Muscle of back (tissue), 11 donors: ENCODE measurements around the gene TTC39C. TPM values are rescaled to one million over a fixed set of nuclear protein-coding genes. Genes with fewer than 3 reads are reported as not detected.
A peak's percentile ranks its signal among the peaks of the same experiment; 100 is the strongest.
"Not testable (repeated sequence)": the region's sequence is repeated elsewhere in the genome, so short reads cannot be mapped to it uniquely, and the experiment has no call there.

ENCODE experiments used
- DNase-seq, 3 donors: peaks; one replicate each; pipeline versions ENCODE4 v3.0.0 to v3.0.0-alpha.2; 2013
- polyA plus RNA-seq, 10 donors: library from polyadenylated mRNA; unstranded; fragments of 120-200 nt; gene quantifications; one replicate each; pipeline ENCODE4 v1.2.1, GENCODE V29; 2013; ENCODE audit not compliant: insufficient read length in 10 of 10

TTC39C gene
- polyA plus RNA-seq, 10 donors = 2.3 to 8.0 (median 4.1) TPM

GRCh38 chr18:24126155-24126961 lies 111.8 kb downstream of the TTC39C start:
- DNase-seq = peak in 2 of 3 donors; percentile 7 to 20

- DNase-seq = no peak
These were observed 113.2 kb downstream of the TTC39C start for GRCh38 chr18:24127735-24128134.

- DNase-seq = no peak
These were observed 114.1 kb downstream of the TTC39C start for GRCh38 chr18:24128700-24129099.

- DNase-seq = no peak
These were observed 115.9 kb downstream of the TTC39C start for GRCh38 chr18:24130494-24130893.

GRCh38 chr18:24136967-24137373 lies 122.4 kb downstream of the TTC39C start:
- DNase-seq = no peak

GRCh38 chr18:24138409-24138788 lies 123.8 kb downstream of the TTC39C start:
- DNase-seq = peak in 1 of 3 donors; percentile 2

- DNase-seq = peak; percentile 78 to 90 (median 79)
These were observed 124.4 kb downstream of the TTC39C start, which contains the start of gene CABYR for GRCh38 chr18:24138789-24139616. Gene CABYR (plus strand): TSS chr18:24139062. CDS start chr18:24143115, 4,053 bp downstream.

- DNase-seq = no peak
These were observed 126.1 kb downstream of the TTC39C start for GRCh38 chr18:24140697-24141096.

GRCh38 chr18:24142376-24142775 lies 127.8 kb downstream of the TTC39C start:
- DNase-seq = no peak

- DNase-seq = not testable (repeated sequence)
These were observed 135.0 kb downstream of the TTC39C start for GRCh38 chr18:24149591-24149990.

- no peak for DNase-seq
These were observed 138.8 kb downstream of the TTC39C start for GRCh38 chr18:24153397-24153796.

GRCh38 chr18:24157855-24158254 lies 143.3 kb downstream of the TTC39C start:
- DNase-seq = no peak

- no peak for DNase-seq
These were observed 145.5 kb downstream of the TTC39C start for GRCh38 chr18:24160086-24160485.

GRCh38 chr18:24161304-24161703 lies 146.8 kb downstream of the TTC39C start:
- no peak for DNase-seq

GRCh38 chr18:24168496-24168895 lies 153.9 kb downstream of the TTC39C start:
- DNase-seq = no peak

- no peak for DNase-seq
These were observed 155.8 kb downstream of the TTC39C start for GRCh38 chr18:24170360-24170759.

- DNase-seq = no peak
These were observed 159.4 kb downstream of the TTC39C start for GRCh38 chr18:24173997-24174396.

GRCh38 chr18:24176727-24177416 lies 162.3 kb downstream of the TTC39C start:
- peak; percentile 33 to 55 (median 52) for DNase-seq

GRCh38 chr18:24177499-24178133 lies 163.1 kb downstream of the TTC39C start:
- DNase-seq = no peak

- no peak for DNase-seq
These were observed 165.5 kb downstream of the TTC39C start for GRCh38 chr18:24180048-24180447.

GRCh38 chr18:24181806-24182205 lies 167.3 kb downstream of the TTC39C start:
- no peak for DNase-seq
